ENCODE data around the gene SYNCRIP.
"Not testable (repeated sequence)": the region's sequence is repeated elsewhere in the genome, so short reads cannot be mapped to it uniquely, and the experiment has no call there.

SYNCRIP gene

DNA sequence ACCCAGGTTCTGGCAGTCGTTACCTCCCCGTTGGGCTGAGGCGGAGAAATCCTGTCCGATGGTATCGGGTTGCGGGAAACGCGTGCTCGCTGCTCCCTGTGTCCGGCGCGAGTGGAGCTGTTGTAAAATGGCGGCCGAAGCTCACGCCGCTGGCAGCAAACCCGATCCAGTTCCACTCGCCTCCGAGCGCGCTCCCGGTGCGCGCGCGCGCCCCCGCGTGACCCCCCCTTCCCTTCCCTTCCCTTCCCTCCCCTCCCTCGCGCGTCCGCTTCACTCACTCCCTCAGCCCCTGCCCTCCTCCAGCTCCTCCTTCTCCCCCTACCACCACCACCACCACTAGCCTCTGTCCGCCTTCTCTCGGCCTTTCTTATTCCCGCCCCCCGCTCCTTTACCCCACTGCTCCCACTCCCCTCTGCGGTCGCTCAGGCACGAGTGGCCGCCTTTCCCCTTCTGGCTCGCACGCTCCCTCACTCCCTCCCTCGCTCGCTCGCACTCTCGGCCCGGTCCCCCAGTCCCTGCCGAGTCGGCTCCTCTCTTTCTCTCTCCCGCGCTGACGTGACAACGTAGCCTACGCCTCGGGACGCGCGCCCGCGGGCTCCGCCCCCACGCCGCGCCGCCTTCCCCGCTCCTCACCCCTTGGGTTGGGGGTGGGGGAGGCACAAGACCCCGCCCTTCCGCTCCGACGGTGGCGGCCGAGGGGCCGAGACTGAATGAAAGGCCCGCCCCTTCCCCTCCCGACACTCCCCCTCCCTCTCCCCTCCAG is at the start of gene SYNCRIP:
SYNCRIP (minus strand) TSS at position 113 of the 763 bp plus-strand sequence. CDS start 1,447 bp downstream, outside the sequence.
- peak; percentile 98 for DNase-seq (ENCODE audit: low read depth in 2 of 2)

DNA sequence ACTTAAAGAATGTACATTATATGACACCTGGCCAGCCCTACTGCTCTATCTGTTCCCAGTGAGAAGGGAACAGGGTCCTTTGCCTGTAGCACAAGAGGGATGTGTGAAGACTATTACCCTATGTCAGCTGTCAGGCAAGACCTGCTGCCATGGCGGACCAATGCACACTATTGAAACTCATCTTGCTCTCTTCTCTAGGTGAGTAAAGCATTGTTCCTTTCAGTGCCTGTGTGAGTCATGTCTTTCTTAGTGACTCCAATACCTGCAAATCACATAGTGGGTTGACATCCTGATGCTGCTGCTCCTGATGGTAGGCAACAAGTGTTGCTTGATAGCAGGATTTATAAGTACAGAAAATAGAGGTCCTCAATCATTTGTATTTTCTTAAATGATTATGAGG is 48.8 kb upstream of the SYNCRIP start:
- DNase-seq (ENCODE audit: low read depth in 2 of 2): no peak

DNA sequence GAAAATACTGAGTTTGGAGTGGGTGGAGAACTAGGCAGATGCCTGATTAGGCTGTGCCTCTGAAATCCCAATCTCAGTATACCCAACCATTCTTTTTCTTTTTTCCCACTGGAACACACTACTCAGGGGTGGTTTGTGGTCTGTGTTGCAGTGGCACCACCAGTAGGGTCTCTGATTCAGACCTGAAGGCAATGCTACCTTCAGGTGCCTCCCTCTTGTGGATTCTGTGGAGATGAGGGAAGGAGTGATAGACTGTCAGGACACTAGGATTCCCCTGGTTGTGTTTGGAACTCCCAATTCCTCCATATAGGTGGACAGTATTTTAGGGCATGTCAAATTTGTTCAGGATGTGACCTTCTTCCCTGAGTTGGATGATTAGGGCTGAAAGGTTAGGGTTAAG is 47.4 kb upstream of the SYNCRIP start:
- no peak for DNase-seq (ENCODE audit: low read depth in 2 of 2)

DNA sequence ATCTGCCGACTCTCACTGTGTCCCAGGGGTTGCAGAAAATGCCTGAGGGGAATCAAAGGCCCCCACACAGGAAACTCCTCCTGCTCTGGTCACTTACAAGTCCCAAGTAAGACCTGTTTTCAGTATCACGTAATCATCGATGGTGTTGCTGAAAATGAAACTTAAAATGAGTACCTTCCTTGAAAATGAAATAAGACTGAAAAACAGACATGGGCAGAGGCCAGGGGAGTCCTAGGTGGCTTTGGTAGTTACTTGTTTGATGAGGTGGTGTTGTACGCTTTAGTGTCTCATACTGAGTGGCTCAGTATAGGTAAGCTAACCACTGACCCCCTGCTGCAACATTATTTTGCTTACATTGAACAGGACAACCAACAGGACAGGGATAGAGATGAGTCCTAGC is 43.0 kb upstream of the SYNCRIP start:
- DNase-seq (ENCODE audit: low read depth in 2 of 2): no peak

DNA sequence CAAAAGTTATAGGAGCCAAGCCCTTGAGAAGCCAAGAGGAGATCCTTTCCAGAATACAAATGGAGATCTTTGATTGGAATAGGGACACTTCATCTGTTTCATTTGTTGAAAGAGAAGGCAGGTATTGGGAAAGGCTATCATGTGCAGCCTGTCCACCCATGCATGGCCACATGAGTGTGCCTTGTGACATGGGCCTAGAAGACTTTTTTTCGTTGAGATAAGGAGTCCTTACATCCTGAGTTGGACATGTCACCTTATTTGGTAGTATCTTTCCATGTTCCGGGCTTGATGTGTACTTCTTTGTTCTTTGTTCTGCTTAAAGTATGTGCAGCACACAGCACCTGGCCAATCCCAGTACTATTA is 42.1 kb upstream of the SYNCRIP start:
- no peak for DNase-seq (ENCODE audit: low read depth in 2 of 2)

DNA sequence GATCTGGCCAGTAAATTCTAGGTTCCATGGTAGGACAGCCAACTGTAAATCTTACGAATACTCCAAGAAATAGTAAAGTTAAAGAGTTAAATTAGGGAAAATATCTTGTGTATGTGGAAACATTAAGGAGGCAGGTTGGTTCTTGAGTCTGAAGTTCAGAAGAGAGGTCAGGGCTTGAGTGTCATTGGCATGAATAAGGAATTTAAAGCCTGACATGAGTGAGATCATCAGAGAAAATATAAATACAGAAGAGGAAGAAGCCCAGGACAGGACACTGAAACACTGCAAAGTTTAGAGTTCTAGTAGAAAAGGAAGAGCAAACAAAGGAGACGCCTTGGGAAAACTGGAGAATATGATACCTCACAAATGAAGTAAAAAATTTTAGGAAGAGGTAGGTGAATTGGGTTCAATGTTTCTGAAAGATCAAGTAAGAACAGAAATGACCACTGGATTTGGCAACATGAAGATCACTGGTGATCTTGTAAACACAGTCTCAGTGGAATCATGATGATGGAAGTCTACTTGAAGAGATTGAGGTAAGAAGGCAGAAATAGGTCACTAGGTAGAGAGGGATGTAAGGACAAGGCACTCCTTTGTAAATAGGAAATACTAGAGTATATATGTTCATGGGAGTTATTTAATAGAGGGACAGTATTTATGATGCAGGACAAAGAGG is 41.6 kb upstream of the SYNCRIP start:
- DNase-seq (ENCODE audit: low read depth in 2 of 2): no peak

DNA sequence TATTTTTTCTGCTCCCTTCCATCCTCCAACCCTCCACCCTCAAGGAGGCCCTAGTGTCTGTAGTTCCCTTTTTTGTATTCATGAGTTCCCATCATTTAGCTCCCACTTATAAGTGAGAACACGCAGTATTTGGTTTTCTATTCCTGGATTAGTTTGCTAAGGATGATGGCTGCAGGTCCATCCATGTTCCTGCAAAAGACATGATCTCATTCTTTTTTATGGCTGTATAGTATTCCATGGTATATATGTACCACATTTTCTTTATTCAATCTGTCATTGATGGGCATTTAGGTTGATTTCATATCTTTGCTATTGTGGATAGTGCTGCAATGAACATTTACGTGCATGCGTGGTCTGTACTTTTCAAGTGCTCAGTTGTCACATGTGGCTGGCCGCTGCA is 39.2 kb upstream of the SYNCRIP start:
- not testable (repeated sequence) for DNase-seq (ENCODE audit: low read depth in 2 of 2)

DNA sequence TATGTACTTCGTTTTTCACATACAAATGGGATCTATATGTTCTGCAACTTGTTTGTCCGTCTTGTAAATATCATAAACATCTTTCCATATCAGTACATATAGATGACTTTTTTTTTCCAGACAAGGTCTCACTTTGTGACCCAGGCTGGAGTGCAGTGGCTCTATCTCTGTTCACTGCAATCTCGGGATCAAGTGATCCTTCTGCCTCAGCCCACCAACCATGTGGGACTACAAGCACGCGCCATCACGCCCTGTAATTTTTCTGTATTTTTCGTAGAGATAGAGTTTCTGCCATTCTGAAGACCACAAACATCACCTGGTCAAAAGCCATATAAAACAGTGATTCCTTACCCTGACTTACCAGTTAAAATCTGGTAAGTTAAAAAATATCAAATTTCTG is 37.7 kb upstream of the SYNCRIP start:
- DNase-seq (ENCODE audit: low read depth in 2 of 2): no peak

DNA sequence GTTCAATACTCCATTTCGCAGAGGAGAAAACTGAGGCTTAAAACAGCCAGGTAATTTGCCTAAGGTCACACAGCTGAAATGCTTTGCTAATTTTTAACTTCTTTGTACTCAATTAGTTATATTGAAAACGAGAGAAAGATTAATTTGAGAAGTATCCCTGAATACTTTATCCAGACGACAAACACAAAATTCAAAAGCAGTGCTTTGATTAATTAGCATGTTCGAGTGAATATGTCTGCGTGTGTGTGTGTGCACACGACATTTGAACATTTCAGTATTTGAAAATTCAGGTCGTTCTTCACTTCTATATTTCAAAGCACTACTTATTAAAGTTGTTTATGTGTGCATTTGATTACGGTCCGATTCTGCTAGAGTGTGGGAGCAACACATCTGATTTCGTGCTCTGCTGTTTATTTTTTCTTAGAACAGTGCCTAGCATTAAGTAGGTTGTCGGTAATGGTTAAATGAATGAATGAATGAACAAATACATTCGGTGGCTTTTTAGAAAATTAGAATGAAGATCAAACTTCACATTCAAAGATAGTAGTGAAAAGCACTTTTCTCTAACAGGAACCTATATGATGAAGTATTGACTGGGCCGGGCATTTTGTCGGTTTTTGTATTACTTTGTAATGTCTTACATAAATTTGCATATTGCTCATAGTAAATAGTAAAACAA is 36.9 kb upstream of the SYNCRIP start:
- DNase-seq (ENCODE audit: low read depth in 2 of 2): no peak

DNA sequence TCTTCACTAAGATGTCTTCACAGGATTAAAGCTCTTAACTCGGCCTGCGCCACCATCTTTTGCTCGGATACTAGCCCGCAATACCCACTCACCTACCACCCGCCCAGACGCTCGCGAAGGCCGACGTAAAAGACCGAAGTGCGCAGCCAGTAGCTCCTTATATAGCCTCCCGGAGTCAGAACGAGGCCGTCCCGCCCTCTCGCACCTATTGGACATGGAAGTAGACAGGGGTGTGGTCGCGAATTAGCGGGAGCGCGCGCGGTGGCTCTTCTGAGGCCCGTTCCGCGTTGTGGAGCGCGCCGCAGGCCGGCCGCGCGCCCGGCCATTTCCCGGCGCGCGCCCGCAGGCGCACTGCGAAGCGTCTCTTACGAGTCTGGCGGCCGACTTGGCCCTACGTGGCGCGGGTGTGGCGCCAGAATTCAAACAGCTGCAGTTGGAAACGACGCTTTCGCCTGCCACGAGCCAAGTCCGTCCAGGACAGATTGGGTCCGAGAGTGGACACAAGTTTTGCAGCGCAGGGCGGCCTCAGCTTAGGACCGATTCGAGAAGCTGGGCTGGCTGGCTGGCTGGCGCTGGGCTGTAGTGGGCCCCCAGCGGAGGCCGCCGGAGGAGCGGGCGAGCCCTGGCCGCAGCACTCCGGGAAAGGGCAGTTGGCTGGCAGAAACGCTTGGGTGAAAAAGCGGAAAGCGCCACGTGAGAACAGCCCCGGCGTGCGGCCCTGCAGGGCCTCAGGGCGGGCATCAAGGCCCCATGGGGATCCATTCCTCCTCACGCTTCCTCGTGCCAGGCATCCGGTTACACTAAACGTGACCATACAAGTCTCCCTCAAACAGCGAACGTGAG is 36.1 kb upstream of the SYNCRIP start:
- peak; percentile 92 to 98 for DNase-seq (ENCODE audit: low read depth in 2 of 2)

DNA sequence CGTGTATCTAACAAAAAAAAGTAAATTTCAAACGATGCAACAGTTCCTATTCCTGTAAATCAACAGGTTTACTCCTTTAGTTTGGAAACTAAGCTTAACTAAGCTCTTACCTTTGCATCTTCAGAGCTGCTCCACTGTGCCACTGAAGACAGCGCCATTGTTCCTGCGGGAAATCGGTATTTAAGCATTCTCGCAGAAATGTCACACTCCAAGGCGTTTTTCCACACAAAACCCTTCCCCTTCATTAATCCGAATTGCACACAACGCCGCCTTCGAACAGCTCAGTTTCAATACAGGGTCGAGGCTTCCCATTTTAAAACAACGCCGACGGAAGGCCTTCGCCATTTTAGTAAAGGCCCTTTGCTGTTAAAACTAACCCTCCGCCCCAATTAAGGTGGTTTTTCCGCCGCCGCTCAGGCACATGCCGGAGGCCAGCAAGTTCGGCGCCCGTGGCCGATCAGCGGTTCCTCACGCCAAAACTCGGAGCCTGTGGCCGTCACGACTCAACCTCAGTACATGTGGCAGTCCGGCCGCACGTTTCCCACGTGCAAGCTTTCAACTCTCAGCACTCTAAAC is 35.4 kb upstream of the SYNCRIP start:
- DNase-seq (ENCODE audit: low read depth in 2 of 2): no peak

DNA sequence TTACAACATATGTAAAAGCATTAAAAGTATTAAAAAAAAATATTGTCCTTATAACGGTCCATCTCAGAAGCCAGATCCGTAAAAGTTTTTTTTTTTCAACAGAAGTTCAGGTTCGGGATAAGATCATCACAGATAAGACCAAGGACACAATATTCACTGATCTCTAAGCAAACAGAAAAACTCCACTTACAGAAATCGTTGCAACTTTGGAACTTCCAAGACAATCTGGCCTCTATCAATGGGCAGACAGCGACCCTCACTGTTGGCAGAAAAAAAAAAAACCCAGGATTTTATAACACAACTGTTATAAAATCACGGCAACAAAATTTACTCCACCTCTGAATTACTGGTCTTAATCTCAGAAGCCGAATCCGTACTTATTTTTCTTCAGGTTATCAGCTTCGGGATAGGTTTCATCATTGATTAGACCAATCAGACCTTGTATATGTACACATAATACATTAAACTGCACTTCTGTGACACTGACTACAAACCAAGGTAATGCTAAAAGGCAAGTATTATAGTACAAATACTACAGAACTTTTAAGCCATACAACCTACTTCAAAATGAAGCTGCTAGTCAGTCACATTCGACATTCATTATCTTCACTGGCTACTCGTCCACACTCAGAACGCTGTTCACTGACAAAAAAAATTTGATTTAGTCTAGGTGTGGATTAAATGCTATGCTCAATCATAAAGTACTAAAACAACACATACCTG is 34.7 kb upstream of the SYNCRIP start:
- DNase-seq (ENCODE audit: low read depth in 2 of 2): no peak

DNA sequence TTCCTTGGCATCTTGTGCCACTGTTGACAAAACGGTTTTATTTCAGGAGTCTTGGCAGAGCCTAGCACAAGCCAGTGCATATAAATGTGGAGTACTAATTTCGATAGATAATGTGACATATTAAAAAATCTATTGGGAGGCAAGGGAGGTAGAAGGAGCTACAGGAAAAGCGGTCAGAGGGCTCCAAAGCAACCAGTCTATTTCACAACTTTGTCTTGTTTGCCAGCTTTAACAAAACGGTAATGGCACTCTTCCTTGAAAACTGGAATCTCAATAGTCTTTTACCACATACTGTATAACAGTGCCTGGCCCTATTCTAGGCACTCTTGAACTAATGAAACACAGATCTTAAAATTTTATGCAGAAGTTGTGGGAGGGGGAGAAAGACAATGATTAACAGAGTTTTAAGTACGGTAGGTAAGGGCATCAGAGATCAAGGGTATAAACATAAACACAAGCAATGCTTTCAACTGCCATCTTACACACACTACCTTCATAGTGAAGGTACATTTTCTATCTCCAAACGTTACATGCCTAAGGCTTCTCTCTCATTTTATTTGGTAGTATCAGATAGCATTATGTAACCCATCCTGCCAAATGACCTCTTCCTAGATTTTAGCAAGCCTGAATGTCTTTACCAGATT is 33.5 kb upstream of the SYNCRIP start:
- DNase-seq (ENCODE audit: low read depth in 2 of 2): no peak

DNA sequence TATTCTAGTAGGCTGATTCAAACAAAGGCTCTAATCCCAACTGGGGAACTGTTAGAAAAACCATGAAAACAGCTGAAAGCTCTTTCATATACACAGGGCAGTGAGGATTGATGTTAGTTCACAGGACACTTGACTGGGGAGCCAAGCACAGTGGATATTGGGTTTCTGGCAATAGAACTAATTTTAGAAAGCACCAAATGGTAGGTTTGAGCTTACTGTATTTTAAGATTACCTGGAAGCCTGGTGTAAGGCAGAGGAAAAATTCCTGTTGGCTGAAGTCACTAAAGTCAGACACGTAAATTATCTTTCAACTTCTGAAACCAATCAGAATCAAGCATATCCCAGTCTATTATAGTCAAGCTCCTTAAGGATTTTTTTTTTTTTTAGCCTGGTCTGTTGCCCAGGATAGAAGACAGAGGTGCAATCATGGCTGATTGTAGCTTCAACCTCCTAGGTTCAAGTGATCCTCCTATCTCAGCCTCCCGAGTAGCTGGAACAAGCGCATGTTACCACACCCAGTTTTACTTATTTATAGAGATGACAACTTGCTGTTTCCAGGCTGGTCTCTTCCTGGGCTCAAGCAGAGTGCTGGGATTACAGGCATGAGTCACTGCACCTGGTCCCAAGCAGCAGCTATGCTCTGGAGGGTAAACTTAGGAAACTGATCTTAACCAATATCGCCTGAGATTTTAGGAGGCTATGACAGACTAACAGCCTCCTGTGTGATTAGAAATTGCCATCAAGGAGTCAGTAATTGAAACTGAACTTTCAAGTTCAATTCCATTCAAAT is 32.5 kb upstream of the SYNCRIP start:
- no peak for DNase-seq (ENCODE audit: low read depth in 2 of 2)

DNA sequence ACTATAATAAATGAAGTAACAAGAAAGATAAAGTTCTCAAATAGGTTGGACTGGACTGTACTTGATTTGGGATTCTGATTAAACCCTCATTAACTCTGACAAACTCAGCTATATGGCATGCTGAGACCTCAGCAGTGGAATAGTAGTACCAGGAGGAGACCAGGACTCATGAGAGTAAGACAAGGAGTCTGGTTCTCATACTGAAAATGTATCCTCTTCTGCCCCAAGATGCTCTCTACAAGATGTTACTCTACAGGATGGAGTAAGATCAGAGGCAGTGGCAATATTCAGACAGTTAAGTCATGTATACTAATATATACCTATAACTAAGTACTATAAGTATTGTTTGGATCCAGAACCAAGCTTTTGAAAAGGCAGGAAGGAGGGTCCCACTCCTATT is 31.9 kb upstream of the SYNCRIP start:
- DNase-seq (ENCODE audit: low read depth in 2 of 2): no peak

DNA sequence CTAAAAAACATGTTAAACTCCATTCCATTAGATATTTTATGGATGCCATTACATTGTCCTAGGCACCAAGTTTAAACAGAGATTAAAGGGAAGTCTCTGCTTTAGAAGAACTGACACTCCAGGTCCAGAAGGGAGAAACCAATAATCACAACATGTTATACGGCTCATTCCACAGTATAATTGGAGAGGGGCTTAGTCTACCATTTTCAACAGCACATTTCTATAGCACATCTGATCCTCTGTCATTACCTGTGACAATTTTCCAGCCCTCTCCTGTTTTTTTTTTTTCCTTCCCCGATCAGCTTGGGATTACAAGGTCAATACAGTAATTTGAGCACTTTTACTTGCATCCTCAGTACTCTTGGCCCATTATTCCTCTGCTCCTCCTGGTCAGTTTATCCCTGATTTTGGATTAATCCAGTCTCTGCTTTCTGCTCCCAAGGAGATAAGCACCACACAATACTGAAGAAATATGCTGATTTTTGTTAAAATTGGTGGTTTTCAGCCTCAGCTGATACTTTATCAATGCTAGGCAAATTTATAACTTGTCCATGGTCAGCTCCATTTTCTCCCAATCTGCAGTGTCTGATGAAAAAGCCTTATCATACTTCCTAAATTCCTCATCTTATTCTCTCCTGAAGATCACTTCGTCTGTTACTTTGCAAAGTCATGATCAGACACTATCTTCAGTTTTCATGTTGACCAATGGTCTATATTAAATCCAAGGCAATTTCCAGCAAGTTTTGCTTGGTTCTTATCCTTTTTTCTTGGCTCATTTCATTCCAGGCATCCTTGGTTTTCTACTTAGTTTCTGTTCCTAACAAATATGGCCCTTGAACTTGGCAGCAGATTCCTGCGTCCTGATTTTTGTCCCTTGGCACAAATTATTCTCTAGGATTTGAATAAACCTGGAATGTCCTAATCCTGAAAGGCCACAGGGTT is 30.8 kb upstream of the SYNCRIP start:
- no peak for DNase-seq (ENCODE audit: low read depth in 2 of 2)

DNA sequence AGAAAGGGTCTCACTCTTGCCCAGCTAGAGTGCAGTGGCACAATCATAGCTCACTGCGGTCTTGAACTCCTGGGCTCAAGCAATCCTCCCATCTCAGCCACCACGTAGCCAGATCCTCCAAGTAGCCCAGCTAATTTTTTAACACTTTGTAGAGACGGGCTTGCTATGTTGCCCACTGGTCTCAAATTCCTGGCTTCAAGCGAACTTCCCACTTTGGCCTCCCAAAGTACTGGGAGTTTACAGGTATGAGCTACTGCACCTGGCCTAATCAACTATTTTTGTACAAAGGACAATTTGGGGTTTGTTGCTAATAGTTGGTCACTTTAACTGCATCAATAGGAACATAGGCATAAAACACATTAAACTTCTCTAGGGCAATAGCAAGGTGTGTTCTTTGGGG is 29.9 kb upstream of the SYNCRIP start:
- no peak for DNase-seq (ENCODE audit: low read depth in 2 of 2)

DNA sequence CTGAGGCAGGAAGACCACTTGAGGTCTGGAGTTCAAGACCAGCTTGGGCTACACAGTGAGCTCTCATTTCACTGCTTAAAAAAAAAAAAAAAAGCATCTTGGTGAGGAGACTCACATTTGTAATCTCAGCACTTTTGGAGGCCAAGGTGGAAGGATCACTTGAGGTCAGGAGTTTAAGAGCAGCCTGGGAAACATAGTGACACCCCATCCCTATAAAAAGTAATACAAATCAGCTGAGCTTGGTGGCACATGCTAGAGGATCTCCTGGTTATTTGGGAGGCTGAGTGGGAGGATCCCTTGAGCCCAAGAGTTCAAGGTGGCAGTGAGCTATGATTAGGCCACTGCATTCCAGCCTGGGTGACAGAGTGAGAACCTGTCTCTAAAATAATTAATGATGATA is 29.4 kb upstream of the SYNCRIP start:
- DNase-seq (ENCODE audit: low read depth in 2 of 2): no peak

DNA sequence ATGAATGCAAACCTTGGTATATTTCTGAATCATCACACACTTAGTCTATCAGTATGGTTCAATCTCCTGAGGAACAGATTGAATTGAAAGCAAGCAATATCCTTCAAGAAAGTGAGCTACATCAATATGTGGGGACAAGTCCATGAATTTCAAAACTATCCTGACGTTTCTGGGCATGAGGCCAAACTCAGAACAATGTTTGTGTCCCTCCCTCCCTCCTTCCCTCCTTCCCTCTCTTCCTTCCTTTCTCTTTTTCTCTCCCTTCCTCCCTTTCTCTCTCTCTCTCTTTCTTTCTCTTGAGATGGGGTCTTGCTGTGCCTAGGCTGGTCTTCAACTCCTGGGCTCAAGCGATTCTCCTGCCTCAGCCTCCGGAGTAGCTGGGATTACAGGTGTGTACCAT is 27.9 kb upstream of the SYNCRIP start:
- no peak for DNase-seq (ENCODE audit: low read depth in 2 of 2)
